Measurements from ENCODE around the gene SH3BP5L.
"Not testable (repeated sequence)": the region's sequence is repeated elsewhere in the genome, so short reads cannot be mapped to it uniquely, and the experiment has no call there.

Gene SH3BP5L

GRCh38 chr1:248791010-248791409 is 34.7 kb downstream of the SH3BP5L start:
- DNase-seq (ENCODE audit: low read depth): no peak
- TF ChIP-seq CTCF (IDR thresholded peaks at IDR 0.05; ENCODE audit: low read length, missing control alignments): no peak
- H3K4me3 ChIP-seq (replicated peaks; ENCODE audit: low read depth, low read length): no peak overlapping the region

- no peak for DNase-seq (ENCODE audit: low read depth)
- no peak for TF ChIP-seq CTCF (IDR thresholded peaks at IDR 0.05; ENCODE audit: low read length, missing control alignments)
These were observed 35.3 kb downstream of the SH3BP5L start for GRCh38 chr1:248790456-248790855.

GRCh38 chr1:248789337-248789736 is 36.4 kb downstream of the SH3BP5L start:
- H3K4me3 ChIP-seq (replicated peaks; ENCODE audit: low read depth, low read length); DNase-seq (ENCODE audit: low read depth): not testable (repeated sequence)

More at GRCh38 chr1:248790456-248790855, 35.3 kb downstream of the SH3BP5L start:
- H3K4me3 ChIP-seq (replicated peaks; ENCODE audit: low read depth, low read length): no peak overlapping the region

- TF ChIP-seq CTCF (IDR thresholded peaks at IDR 0.05; ENCODE audit: low read length, missing control alignments): no peak
- H3K4me3 ChIP-seq (replicated peaks; ENCODE audit: low read depth, low read length): no peak overlapping the region
- no peak for DNase-seq (ENCODE audit: low read depth)
These were observed 37.4 kb downstream of the SH3BP5L start for GRCh38 chr1:248788327-248788726.

GRCh38 chr1:248787430-248787829 is 38.3 kb downstream of the SH3BP5L start:
- DNase-seq (ENCODE audit: low read depth): no peak
- H3K4me3 ChIP-seq (replicated peaks; ENCODE audit: low read depth, low read length): no peak overlapping the region
- no peak for TF ChIP-seq CTCF (IDR thresholded peaks at IDR 0.05; ENCODE audit: low read length, missing control alignments)

GRCh38 chr1:248786156-248786555 is 39.6 kb downstream of the SH3BP5L start:
- TF ChIP-seq CTCF (IDR thresholded peaks at IDR 0.05; ENCODE audit: low read length, missing control alignments): no peak
- no peak for DNase-seq (ENCODE audit: low read depth)
- no peak overlapping the region for H3K4me3 ChIP-seq (replicated peaks; ENCODE audit: low read depth, low read length)

- no peak for DNase-seq (ENCODE audit: low read depth)
- no peak overlapping the region for H3K4me3 ChIP-seq (replicated peaks; ENCODE audit: low read depth, low read length)
- TF ChIP-seq CTCF (IDR thresholded peaks at IDR 0.05; ENCODE audit: low read length, missing control alignments): no peak
These were observed 42.3 kb downstream of the SH3BP5L start for GRCh38 chr1:248783367-248783766.

Measured in fibroblast of pulmonary artery (primary cell).